Stimulated activated CD8-positive, alpha-beta memory T cell treated with anti-CD3 and anti-CD28 coated beads, Interleukin-15, amount 100 ng/mL, for 48 hours (primary cell): ENCODE measurements around the gene RSRC1.

Experiments
- DNase-seq, 2 donors: peaks; one replicate each; pipeline ENCODE4 v3.0.0-alpha.2; 2020; ENCODE audit warnings: low read depth in 2 of 2

The RSRC1 gene

GRCh38 chr3:158128755-158129154 lies 18.9 kb downstream of the RSRC1 start:
- DNase-seq, result no peak

- no peak for DNase-seq
Observed at GRCh38 chr3:158134363-158134762, 24.5 kb downstream of the RSRC1 start.

GRCh38 chr3:158140396-158140795 lies 30.5 kb downstream of the RSRC1 start:
- no peak for DNase-seq

- no peak for DNase-seq
Observed at GRCh38 chr3:158148218-158148617, 38.3 kb downstream of the RSRC1 start.

GRCh38 chr3:158152186-158152585 lies 42.3 kb downstream of the RSRC1 start:
- DNase-seq, result no peak

- no peak for DNase-seq
Observed at GRCh38 chr3:158158969-158159368, 49.1 kb downstream of the RSRC1 start.

- DNase-seq, result no peak
Observed at GRCh38 chr3:158159714-158160113, 49.8 kb downstream of the RSRC1 start.

GRCh38 chr3:158160958-158161357 lies 51.1 kb downstream of the RSRC1 start:
- DNase-seq, result no peak

GRCh38 chr3:158165141-158165655 lies 55.3 kb downstream of the RSRC1 start:
- no peak for DNase-seq

GRCh38 chr3:158165730-158166129 lies 55.8 kb downstream of the RSRC1 start:
- no peak for DNase-seq

- DNase-seq, result no peak
Observed at GRCh38 chr3:158166223-158166622, 56.3 kb downstream of the RSRC1 start.

GRCh38 chr3:158167737-158168557 lies 58.1 kb downstream of the RSRC1 start:
- no peak for DNase-seq

- no peak for DNase-seq
Observed at GRCh38 chr3:158169091-158169491, 59.2 kb downstream of the RSRC1 start.

GRCh38 chr3:158181096-158181495 lies 71.2 kb downstream of the RSRC1 start:
- no peak for DNase-seq

- DNase-seq, result no peak
Observed at GRCh38 chr3:158185711-158186110, 75.8 kb downstream of the RSRC1 start.

- no peak for DNase-seq
Observed at GRCh38 chr3:158200955-158201354, 91.1 kb downstream of the RSRC1 start.

GRCh38 chr3:158205324-158205723 lies 95.4 kb downstream of the RSRC1 start:
- no peak for DNase-seq

GRCh38 chr3:158205994-158206393 lies 96.1 kb downstream of the RSRC1 start:
- no peak for DNase-seq

- no peak for DNase-seq
Observed at GRCh38 chr3:158210067-158210466, 100.2 kb downstream of the RSRC1 start.

- DNase-seq, result no peak
Observed at GRCh38 chr3:158213461-158213860, 103.6 kb downstream of the RSRC1 start.

- DNase-seq, result no peak
Observed at GRCh38 chr3:158217992-158218391, 108.1 kb downstream of the RSRC1 start.

GRCh38 chr3:158220575-158220974 lies 110.7 kb downstream of the RSRC1 start:
- DNase-seq, result no peak

- DNase-seq, result no peak
Observed at GRCh38 chr3:158221426-158221825, 111.5 kb downstream of the RSRC1 start.

GRCh38 chr3:158226429-158226828 lies 116.5 kb downstream of the RSRC1 start:
- no peak for DNase-seq
